ENCODE data around the gene CDKN2D. TPM values are rescaled to one million over a fixed set of nuclear protein-coding genes. Genes with fewer than 3 reads are reported as not detected.

CDKN2D gene
- polyA plus RNA-seq (ENCODE audit: insufficient read length in 4 of 4) = 10 to 100 TPM; 10.7 to 12.3 (median 11.8) TPM

GRCh38 chr19:10568826-10569651, at the start of gene CDKN2D:
CDKN2D (minus strand) TSS chr19:10568979; CDS start chr19:10568653, 326 bp downstream.
- DNase-seq (ENCODE audit: low read depth in 4 of 4, low spot score in 3 of 4) = peak; percentile 97 to 99 (median 98)

GRCh38 chr19:10617409-10618121, 48.8 kb upstream of the CDKN2D start:
- DNase-seq (ENCODE audit: low read depth in 4 of 4, low spot score in 3 of 4) = no peak

- DNase-seq (ENCODE audit: low read depth in 4 of 4, low spot score in 3 of 4) = no peak
These were observed 46.7 kb upstream of the CDKN2D start for GRCh38 chr19:10615429-10616023.

- no peak for DNase-seq (ENCODE audit: low read depth in 4 of 4, low spot score in 3 of 4)
These were observed 43.8 kb upstream of the CDKN2D start for GRCh38 chr19:10612499-10613119.

- no peak for DNase-seq (ENCODE audit: low read depth in 4 of 4, low spot score in 3 of 4)
These were observed 43.1 kb upstream of the CDKN2D start for GRCh38 chr19:10611907-10612306.

- DNase-seq (ENCODE audit: low read depth in 4 of 4, low spot score in 3 of 4) = no peak
These were observed 35.7 kb upstream of the CDKN2D start for GRCh38 chr19:10604460-10604980.

- DNase-seq (ENCODE audit: low read depth in 4 of 4, low spot score in 3 of 4) = no peak
These were observed 35.2 kb upstream of the CDKN2D start for GRCh38 chr19:10603873-10604459.

GRCh38 chr19:10603084-10603872, 34.5 kb upstream of the CDKN2D start:
- no peak for DNase-seq (ENCODE audit: low read depth in 4 of 4, low spot score in 3 of 4)

- peak in 3 of 4 donors; percentile 48 to 62 (median 52) for DNase-seq (ENCODE audit: low read depth in 4 of 4, low spot score in 3 of 4)
These were observed 33.7 kb upstream of the CDKN2D start for GRCh38 chr19:10602330-10603083.

- DNase-seq (ENCODE audit: low read depth in 4 of 4, low spot score in 3 of 4) = no peak
These were observed 33.2 kb upstream of the CDKN2D start for GRCh38 chr19:10601999-10602329.

GRCh38 chr19:10600149-10600548, 31.4 kb upstream of the CDKN2D start:
- no peak for DNase-seq (ENCODE audit: low read depth in 4 of 4, low spot score in 3 of 4)

GRCh38 chr19:10593820-10594637, 25.2 kb upstream of the CDKN2D start:
- no peak for DNase-seq (ENCODE audit: low read depth in 4 of 4, low spot score in 3 of 4)

GRCh38 chr19:10593148-10593547, 24.4 kb upstream of the CDKN2D start:
- DNase-seq (ENCODE audit: low read depth in 4 of 4, low spot score in 3 of 4) = no peak

GRCh38 chr19:10587839-10588150, 19.0 kb upstream of the CDKN2D start:
- no peak for DNase-seq (ENCODE audit: low read depth in 4 of 4, low spot score in 3 of 4)

- DNase-seq (ENCODE audit: low read depth in 4 of 4, low spot score in 3 of 4) = no peak
These were observed 18.5 kb upstream of the CDKN2D start, which contains the start of gene AP1M2 for GRCh38 chr19:10587022-10587838. AP1M2 (minus strand) TSS chr19:10587312; CDS start chr19:10587231, 81 bp downstream.

GRCh38 chr19:10586396-10586795, 17.6 kb upstream of the CDKN2D start:
- no peak for DNase-seq (ENCODE audit: low read depth in 4 of 4, low spot score in 3 of 4)

GRCh38 chr19:10583036-10583776, 14.4 kb upstream of the CDKN2D start:
- no peak for DNase-seq (ENCODE audit: low read depth in 4 of 4, low spot score in 3 of 4)
